Smooth muscle cell (in vitro differentiated cells): ENCODE data around the gene HIRIP3. TPM values are rescaled to one million over a fixed set of nuclear protein-coding genes. Genes with fewer than 3 reads are reported as not detected.

Source experiments
- DNase-seq: peaks from one replicate; lab custom pipeline; 2025; ENCODE audit not compliant: unreplicated experiment; lab: John Stamatoyannopoulos, UW
- H2AFZ ChIP-seq: fragments of 200-600 bp; sonication (generic); 2 replicates; pipeline ENCODE4 v1.6.0; 2016; ENCODE audit warnings: antibody characterized with exemption, low read depth, mild to moderate bottlenecking
- H3F3A ChIP-seq: fragments of 200-600 bp; sonication (generic); 2 replicates; pipeline ENCODE4 v1.6.0; 2017; ENCODE audit warnings: antibody characterized with exemption, low read depth
- H3K27ac ChIP-seq: fragments of 200-600 bp; sonication (generic); 2 replicates; pipeline ENCODE4 v1.5.1; 2016; ENCODE audit warnings: low read depth, mild to moderate bottlenecking
- H3K27me3 ChIP-seq: fragments of 200-600 bp; sonication (generic); 2 replicates; pipeline ENCODE4 v1.6.1; 2016; ENCODE audit warnings: low read depth, mild to moderate bottlenecking
- H3K36me3 ChIP-seq: fragments of 200-600 bp; sonication (generic); 2 replicates; pipeline ENCODE4 v1.5.1; 2016; ENCODE audit warnings: low read depth
- H3K4me1 ChIP-seq: fragments of 200-600 bp; sonication (generic); 2 replicates; pipeline ENCODE4 v1.5.1; 2016; ENCODE audit warnings: low read depth
- H3K4me2 ChIP-seq: fragments of 200-600 bp; sonication (generic); 2 replicates; pipeline ENCODE4 v1.6.0; 2016; ENCODE audit warnings: mild to moderate bottlenecking
- H3K4me3 ChIP-seq: fragments of 200-600 bp; sonication (generic); 2 replicates; pipeline ENCODE4 v1.5.1; 2016; ENCODE audit warnings: mild to moderate bottlenecking
- H3K79me2 ChIP-seq: fragments of 200-600 bp; sonication (generic); 2 replicates; pipeline ENCODE4 v1.6.0; 2016; ENCODE audit warnings: low read depth, mild to moderate bottlenecking
- H3K9ac ChIP-seq: fragments of 200-600 bp; sonication (generic); 2 replicates; pipeline ENCODE4 v1.6.0; 2016; ENCODE audit warnings: low read depth
- H3K9me3 ChIP-seq: fragments of 200-600 bp; sonication (generic); replicated peaks from 2 replicates; pipeline ENCODE4 v1.5.1; 2016; ENCODE audit warnings: low read depth
- H4K20me1 ChIP-seq: fragments of 200-600 bp; sonication (generic); 2 replicates; pipeline ENCODE4 v1.6.0; 2016; ENCODE audit warnings: low read depth
- WGBS: methylation state at CpG from one replicate; pipeline ENCODE4 v1.1.7; 2016; ENCODE audit warnings: low lambda C conversion rate; 5-methylcytosine and 5-hydroxymethylcytosine counted together
- polyA plus RNA-seq: library from polyadenylated mRNA; unstranded; fragments of >200 nt; fragmentation: Nextera tagmentation; extraction: Ambion mirVana; gene quantifications from 2 replicates; pipeline ENCODE4 v1.2.1, GENCODE V29; 2016
- total RNA-seq: library from RNA; depleted of rRNA; stranded (reverse); fragments of >200 nt; gene quantifications from 2 replicates; pipeline ENCODE4 v1.2.3, GENCODE V29; 2014
- TF ChIP-seq, protein P1 (sequence below): fragments of 200-600 bp; sonication (generic); IDR thresholded peaks from 2 replicates; pipeline ENCODE4 v1.5.1; 2017; ENCODE audit warnings: borderline replicate concordance, mild to moderate bottlenecking, antibody characterized with exemption; ENCODE audit not compliant: insufficient read depth, poor library complexity, severe bottlenecking

HIRIP3 gene
- total and polyA plus RNA-seq, 2 experiments from 2014 or later, result 11.3 to 13.9 TPM

DNA sequence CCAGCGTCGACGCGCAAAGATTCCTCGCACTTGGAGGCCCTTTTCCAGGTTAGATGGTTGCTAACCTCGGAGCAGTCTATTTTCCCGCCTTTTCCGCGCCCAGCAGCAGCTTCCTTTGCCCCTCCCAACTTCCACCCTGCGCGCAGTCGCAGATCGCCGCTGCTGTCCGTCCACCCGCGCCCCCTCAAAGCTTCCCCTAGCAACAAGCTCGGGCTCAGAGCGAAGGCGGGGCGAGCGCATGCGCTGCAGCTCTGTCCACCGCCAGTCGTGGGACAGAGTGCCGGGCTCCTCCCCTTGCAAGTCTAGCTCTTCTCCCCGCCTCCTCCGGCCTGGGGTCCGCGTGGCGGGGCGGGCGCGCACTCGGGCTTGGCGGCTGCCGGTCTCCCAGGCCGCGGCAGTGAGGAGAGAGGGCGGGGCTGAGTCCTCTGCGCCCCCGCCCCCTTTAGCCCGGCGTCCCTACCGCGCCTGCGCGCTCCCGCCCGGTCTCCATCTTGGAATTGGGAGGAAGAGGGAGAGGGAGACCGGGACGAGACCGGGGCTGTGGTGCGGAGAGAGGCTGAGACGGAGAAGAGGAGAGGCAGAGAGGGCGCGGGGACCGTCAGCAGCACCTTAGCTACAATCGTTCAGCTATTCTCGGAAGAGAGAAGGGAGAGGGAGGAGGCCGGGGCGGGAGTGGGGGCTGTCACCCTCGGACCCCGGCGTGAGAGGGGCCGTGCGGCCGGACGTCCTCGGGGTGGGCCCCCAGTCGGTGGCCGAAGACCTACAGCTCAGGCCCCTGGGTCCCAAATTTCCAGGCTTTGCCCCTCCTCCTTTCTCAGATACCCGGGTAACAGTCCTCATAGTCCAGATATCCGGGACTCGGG lies 21.8 kb downstream of the HIRIP3 start, which contains the start of gene TAOK2:
TAOK2 (plus strand) TSS at position 485 of the 863 bp plus-strand sequence. CDS start 3,905 bp downstream, outside the sequence.
- Histone ChIP-seq H2AFZ (peak within 1 kb of the TSS; percentile 94), H3K27me3 (no peaks in the 10 kb centered on the region), H3K27ac (peak within 1 kb of the TSS; percentile 58), H3K4me2 (peak within 1 kb of the TSS; percentile 99), H3K36me3 (peaks cover 3% of the 10 kb centered on the region), H3K9ac (peak within 1 kb of the TSS; percentile 86), H3F3A (peaks cover 16% of the 10 kb centered on the region), H3K9me3 (no peaks in the 10 kb centered on the region), H3K4me1 (peaks cover 25% of the 10 kb centered on the region), H4K20me1 (peaks cover 43% of the 10 kb centered on the region), H3K79me2 (peaks cover 42% of the 10 kb centered on the region), H3K4me3 (peak within 1 kb of the TSS; percentile 84)
- 2% methylated on average over 68 of the region's 75 CpGs for WGBS
- peak; percentile 97 for DNase-seq
- TF ChIP-seq, protein P1, sequence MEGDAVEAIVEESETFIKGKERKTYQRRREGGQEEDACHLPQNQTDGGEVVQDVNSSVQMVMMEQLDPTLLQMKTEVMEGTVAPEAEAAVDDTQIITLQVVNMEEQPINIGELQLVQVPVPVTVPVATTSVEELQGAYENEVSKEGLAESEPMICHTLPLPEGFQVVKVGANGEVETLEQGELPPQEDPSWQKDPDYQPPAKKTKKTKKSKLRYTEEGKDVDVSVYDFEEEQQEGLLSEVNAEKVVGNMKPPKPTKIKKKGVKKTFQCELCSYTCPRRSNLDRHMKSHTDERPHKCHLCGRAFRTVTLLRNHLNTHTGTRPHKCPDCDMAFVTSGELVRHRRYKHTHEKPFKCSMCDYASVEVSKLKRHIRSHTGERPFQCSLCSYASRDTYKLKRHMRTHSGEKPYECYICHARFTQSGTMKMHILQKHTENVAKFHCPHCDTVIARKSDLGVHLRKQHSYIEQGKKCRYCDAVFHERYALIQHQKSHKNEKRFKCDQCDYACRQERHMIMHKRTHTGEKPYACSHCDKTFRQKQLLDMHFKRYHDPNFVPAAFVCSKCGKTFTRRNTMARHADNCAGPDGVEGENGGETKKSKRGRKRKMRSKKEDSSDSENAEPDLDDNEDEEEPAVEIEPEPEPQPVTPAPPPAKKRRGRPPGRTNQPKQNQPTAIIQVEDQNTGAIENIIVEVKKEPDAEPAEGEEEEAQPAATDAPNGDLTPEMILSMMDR, result no peak

DNA sequence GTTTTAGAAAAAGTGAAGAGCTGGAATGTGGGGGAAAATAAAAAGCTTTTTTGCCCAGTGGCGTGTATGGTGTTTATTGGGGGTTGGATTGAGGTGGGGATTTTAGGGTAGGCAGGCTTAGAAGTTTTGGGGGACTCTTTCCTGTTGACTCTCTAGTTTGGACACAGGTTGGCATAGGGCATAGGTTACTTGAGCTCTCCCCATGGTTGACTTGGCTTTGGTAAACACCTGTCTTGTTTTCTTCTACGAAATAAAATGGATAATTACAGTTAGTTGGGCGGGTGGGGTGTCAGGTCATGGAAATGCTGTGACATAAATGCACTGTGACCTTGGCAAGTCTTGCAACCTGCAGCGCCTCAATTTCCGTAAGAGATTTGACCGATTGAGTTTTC lies 22.4 kb downstream of the HIRIP3 start:
- Histone ChIP-seq H3F3A (peaks cover 16% of the 10 kb centered on the region), H3K9me3 (no peaks in the 10 kb centered on the region), H3K4me2 (no peak overlapping the region), H3K9ac (no peak overlapping the region), H3K4me3 (no peak overlapping the region), H4K20me1 (peaks cover 38% of the 10 kb centered on the region), H3K79me2 (peaks cover 42% of the 10 kb centered on the region), H3K27ac (no peak overlapping the region), H3K36me3 (peaks cover 3% of the 10 kb centered on the region), H2AFZ (no peak overlapping the region), H3K27me3 (no peaks in the 10 kb centered on the region), H3K4me1 (peaks cover 25% of the 10 kb centered on the region)
- no peak for DNase-seq
- TF ChIP-seq, protein P1, result no peak
- WGBS, result 71% methylated on average over 6 of the region's 6 CpGs

- no peak overlapping the region for H3K4me3 ChIP-seq
- H3K36me3 ChIP-seq, result peaks cover 3% of the 10 kb centered on the region
- no peak overlapping the region for H2AFZ ChIP-seq
- no peak for DNase-seq
- TF ChIP-seq, protein P1, result no peak
- 100% methylated on average over 1 of the region's 1 CpG for WGBS
- peaks cover 25% of the 10 kb centered on the region for H3K4me1 ChIP-seq
- H3F3A ChIP-seq, result peaks cover 16% of the 10 kb centered on the region
- H3K4me2 ChIP-seq, result no peak overlapping the region
- H3K9me3 ChIP-seq, result no peaks in the 10 kb centered on the region
- no peak overlapping the region for H3K9ac ChIP-seq
- H3K27me3 ChIP-seq, result no peaks in the 10 kb centered on the region
- H3K27ac ChIP-seq, result no peak overlapping the region
- H3K79me2 ChIP-seq, result peaks cover 37% of the 10 kb centered on the region
- peaks cover 33% of the 10 kb centered on the region for H4K20me1 ChIP-seq
Measured at GRCh38 chr16:29972500-29972899, 22.9 kb downstream of the HIRIP3 start.

- peaks cover 25% of the 10 kb centered on the region for H3K79me2 ChIP-seq
- no peak overlapping the region for H3K27ac ChIP-seq
- DNase-seq, result no peak
- no peak overlapping the region for H3K4me2 ChIP-seq
- WGBS, result 95% methylated on average over 8 of the region's 8 CpGs
- peaks cover 3% of the 10 kb centered on the region for H3K36me3 ChIP-seq
- no peaks in the 10 kb centered on the region for H3K9me3 ChIP-seq
- H2AFZ ChIP-seq, result no peak overlapping the region
- no peak overlapping the region for H3K4me3 ChIP-seq
- TF ChIP-seq, protein P1, result no peak
- no peak overlapping the region for H3K9ac ChIP-seq
- H3F3A ChIP-seq, result peaks cover 16% of the 10 kb centered on the region
- peaks cover 17% of the 10 kb centered on the region for H3K4me1 ChIP-seq
- peaks cover 21% of the 10 kb centered on the region for H4K20me1 ChIP-seq
- no peaks in the 10 kb centered on the region for H3K27me3 ChIP-seq
Measured at GRCh38 chr16:29971304-29971703, 24.1 kb downstream of the HIRIP3 start.
